ENCODE data around the gene FCN1.
"Not testable (repeated sequence)": the region's sequence is repeated elsewhere in the genome, so short reads cannot be mapped to it uniquely, and the experiment has no call there.

Gene FCN1

GRCh38 chr9:134870746-134871662 lies 46.7 kb downstream of the FCN1 start:
- no peak for DNase-seq

- DNase-seq, result no peak
These were observed 47.4 kb downstream of the FCN1 start for GRCh38 chr9:134870301-134870694.

- no peak for DNase-seq
These were observed 48.0 kb downstream of the FCN1 start for GRCh38 chr9:134869554-134870300.

- DNase-seq, result no peak
These were observed 48.8 kb downstream of the FCN1 start for GRCh38 chr9:134868751-134869553.

GRCh38 chr9:134867917-134868750 lies 49.6 kb downstream of the FCN1 start:
- DNase-seq, result no peak

GRCh38 chr9:134864821-134865190 lies 52.9 kb downstream of the FCN1 start:
- DNase-seq, result no peak

- no peak for DNase-seq
These were observed 53.5 kb downstream of the FCN1 start for GRCh38 chr9:134863941-134864820.

DNA sequence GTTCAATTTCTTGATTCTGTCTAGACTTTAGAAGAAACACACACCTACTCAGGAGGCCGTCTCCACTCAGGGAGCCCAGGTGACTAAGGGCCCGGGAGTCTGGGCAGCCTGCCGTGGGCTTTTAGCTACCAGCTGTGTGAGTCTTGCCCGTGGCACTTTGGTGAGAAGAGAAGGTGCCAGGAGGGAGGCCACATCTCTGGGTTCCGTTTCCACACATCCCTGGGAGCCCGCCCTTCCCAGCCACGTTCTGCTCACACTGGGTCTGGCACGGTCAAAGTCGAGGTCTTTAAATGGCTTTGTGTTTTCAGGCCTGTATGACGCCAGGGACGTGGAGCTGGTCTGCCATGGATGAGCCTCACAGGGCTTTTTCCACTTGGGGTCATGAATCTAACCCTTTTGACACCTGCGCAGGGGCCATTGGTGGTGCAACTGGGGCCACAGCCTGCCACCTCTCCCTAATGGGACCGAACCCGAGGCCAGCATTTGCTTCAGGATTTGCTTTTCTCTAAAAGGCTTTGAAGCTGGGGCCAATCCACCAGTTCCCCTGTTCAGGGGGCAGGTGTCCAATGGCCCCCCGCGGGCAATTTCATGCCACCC lies 54.3 kb downstream of the FCN1 start:
- no peak for DNase-seq

GRCh38 chr9:134861595-134862334 lies 55.9 kb downstream of the FCN1 start:
- no peak for DNase-seq

DNA sequence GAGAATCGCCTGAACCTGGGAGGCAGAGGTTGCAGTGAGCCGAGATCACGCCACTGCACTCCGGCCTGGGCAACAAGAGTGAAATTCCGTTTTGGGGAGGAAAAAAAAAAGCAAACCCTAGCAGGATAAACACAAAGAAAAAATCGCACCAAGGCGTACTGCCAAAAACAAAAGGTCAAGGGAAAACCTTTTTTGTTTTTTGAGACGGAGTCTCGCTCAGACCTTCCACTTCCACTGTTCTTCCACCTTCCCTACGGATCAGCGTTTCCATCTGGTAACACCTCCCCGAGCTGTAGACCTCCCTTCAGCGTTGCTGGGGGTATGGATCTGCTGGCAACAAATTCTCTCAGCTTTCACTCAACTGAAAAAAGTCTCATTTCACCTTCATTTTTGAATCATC lies 57.2 kb downstream of the FCN1 start:
- DNase-seq, result no peak

GRCh38 chr9:134858051-134858841 lies 59.5 kb downstream of the FCN1 start:
- DNase-seq, result no peak

DNA sequence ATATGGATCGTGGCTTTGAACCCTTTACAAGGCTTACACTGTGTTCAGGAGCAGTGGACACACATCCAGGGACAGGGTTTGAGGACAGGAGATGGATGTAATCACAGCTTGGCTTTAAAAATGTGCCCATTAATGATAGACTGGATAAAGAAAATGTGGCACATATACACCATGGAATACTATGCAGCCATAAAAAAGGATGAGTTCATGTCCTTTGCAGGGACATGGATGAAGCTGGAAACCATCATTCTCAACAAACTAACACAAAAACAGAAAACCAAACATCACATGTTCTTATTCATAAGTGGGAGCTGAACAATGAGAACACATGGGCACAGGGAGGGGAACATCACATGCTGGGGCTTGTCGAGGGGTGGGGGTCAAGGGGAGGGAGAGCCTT lies 60.3 kb downstream of the FCN1 start:
- DNase-seq, result not testable (repeated sequence)

GRCh38 chr9:134855900-134856377 lies 61.8 kb downstream of the FCN1 start:
- no peak for DNase-seq
